ENCODE measurements around the gene ATP8B3. TPM values are rescaled to one million over a fixed set of nuclear protein-coding genes. Genes with fewer than 3 reads are reported as not detected.

Gene ATP8B3
- total RNA-seq, 1 donor from 2014 or later, result 2.5 TPM

GRCh38 chr19:1846517-1847204, 34.6 kb upstream of the ATP8B3 start:
- TF ChIP-seq CTCF (IDR thresholded peaks at IDR 0.05; ENCODE audit: partially characterized antibody, unreplicated experiment), result no peak
- H3K27me3 Mint-ChIP-seq (ENCODE audit: unreplicated experiment), result peaks cover 8% of the 10 kb centered on the region
- peaks cover 25% of the 10 kb centered on the region for H3K4me1 Mint-ChIP-seq (ENCODE audit: low read depth, unreplicated experiment)
- DNase-seq, result peak; percentile 31
- peaks cover 8% of the 10 kb centered on the region for H3K9me3 Mint-ChIP-seq (ENCODE audit: unreplicated experiment)
- peak overlapping the region; percentile 98 for H3K4me3 Mint-ChIP-seq (ENCODE audit: unreplicated experiment)
- H3K36me3 Mint-ChIP-seq (ENCODE audit: unreplicated experiment), result no peaks in the 10 kb centered on the region
- peak overlapping the region; percentile 95 for H3K27ac Mint-ChIP-seq (ENCODE audit: unreplicated experiment)

DNA sequence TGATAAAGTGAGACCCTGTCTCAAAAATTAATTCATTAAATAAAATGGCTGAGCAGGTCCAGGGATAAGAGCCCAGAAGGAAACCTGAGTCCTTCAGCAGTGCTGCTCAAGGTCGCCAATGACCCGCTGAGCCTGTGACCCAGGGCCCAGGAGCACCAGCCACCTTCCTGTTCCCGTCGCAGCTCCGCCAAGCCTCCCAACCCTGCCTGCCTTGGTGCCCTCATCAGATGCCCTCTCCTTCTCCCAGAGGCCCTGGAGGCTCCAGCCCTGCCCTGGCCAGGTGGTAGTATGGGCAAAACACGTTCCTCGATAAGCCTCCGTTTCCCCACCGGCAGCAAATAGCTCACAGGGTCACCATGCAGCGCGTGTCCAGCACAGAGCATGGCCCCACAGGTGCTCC, 33.6 kb upstream of the ATP8B3 start:
- Mint-ChIP-seq H3K4me3 (ENCODE audit: unreplicated experiment) (peak overlapping the region; percentile 98), H3K4me1 (ENCODE audit: low read depth, unreplicated experiment) (peaks cover 26% of the 10 kb centered on the region)

GRCh38 chr19:1845125-1845515, 33.0 kb upstream of the ATP8B3 start:
- Mint-ChIP-seq H3K27ac (ENCODE audit: unreplicated experiment) (no peak overlapping the region), H3K4me1 (ENCODE audit: low read depth, unreplicated experiment) (peaks cover 26% of the 10 kb centered on the region), H3K36me3 (ENCODE audit: unreplicated experiment) (no peaks in the 10 kb centered on the region), H3K4me3 (ENCODE audit: unreplicated experiment) (no peak overlapping the region), H3K9me3 (ENCODE audit: unreplicated experiment) (peaks cover 7% of the 10 kb centered on the region), H3K27me3 (ENCODE audit: unreplicated experiment) (peaks cover 8% of the 10 kb centered on the region)
- DNase-seq, result no peak
- TF ChIP-seq CTCF (IDR thresholded peaks at IDR 0.05; ENCODE audit: partially characterized antibody, unreplicated experiment), result no peak

More for the DNA sequence above, 33.6 kb upstream of the ATP8B3 start:
- Mint-ChIP-seq H3K36me3 (ENCODE audit: unreplicated experiment) (no peaks in the 10 kb centered on the region), H3K27ac (ENCODE audit: unreplicated experiment) (peak overlapping the region; percentile 33), H3K9me3 (ENCODE audit: unreplicated experiment) (peaks cover 7% of the 10 kb centered on the region), H3K27me3 (ENCODE audit: unreplicated experiment) (peaks cover 8% of the 10 kb centered on the region)
- no peak for DNase-seq
- no peak for TF ChIP-seq CTCF (IDR thresholded peaks at IDR 0.05; ENCODE audit: partially characterized antibody, unreplicated experiment)

- Mint-ChIP-seq H3K27ac (ENCODE audit: unreplicated experiment) (no peak overlapping the region), H3K4me1 (ENCODE audit: low read depth, unreplicated experiment) (peaks cover 26% of the 10 kb centered on the region), H3K27me3 (ENCODE audit: unreplicated experiment) (peaks cover 7% of the 10 kb centered on the region), H3K9me3 (ENCODE audit: unreplicated experiment) (peaks cover 7% of the 10 kb centered on the region), H3K36me3 (ENCODE audit: unreplicated experiment) (no peaks in the 10 kb centered on the region), H3K4me3 (ENCODE audit: unreplicated experiment) (no peak overlapping the region)
- no peak for DNase-seq
- TF ChIP-seq CTCF (IDR thresholded peaks at IDR 0.05; ENCODE audit: partially characterized antibody, unreplicated experiment), result no peak
Observed at GRCh38 chr19:1844513-1845124, 32.5 kb upstream of the ATP8B3 start.
